Cortex of kidney (tissue), 1 donor: ENCODE results near the gene EDAR.

Source experiments
- DNase-seq: peaks from one replicate; lab custom pipeline; 2025; lab: John Stamatoyannopoulos, UW

The EDAR gene

GRCh38 chr2:108940156-108940555, 48.9 kb downstream of the EDAR start:
- DNase-seq: no peak

DNA sequence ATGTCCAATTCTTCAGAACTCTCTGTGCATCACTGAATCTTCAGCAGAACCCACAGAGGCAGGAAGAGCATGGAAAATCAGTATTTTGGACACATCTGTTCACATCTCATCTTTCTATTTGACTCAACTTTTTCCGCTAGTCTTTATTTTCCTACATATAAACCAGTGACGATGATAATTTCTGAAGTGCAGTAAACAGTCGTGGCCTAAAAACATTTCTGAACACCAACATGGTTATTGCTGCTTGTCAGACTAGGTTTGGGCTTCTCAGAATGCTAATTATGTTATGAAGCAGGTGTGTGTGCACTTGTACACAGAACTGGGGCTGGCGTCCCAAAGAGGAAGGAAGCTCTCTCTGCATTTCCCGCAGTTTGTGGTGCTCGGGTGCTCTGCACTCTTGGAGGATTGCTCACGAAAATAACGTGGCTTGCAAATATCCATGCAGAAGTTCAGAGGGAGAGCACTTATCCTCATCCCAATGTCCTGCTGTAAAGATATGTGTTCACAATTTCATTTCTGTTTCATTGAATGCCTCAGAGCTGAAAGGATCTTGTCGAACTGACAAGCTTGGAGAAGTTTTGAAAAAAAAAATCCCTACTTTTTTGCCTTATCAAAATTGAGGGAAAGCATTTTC, 50.8 kb downstream of the EDAR start:
- no peak for DNase-seq

GRCh38 chr2:108937367-108938017, 51.5 kb downstream of the EDAR start:
- no peak for DNase-seq

GRCh38 chr2:108936866-108937265, 52.2 kb downstream of the EDAR start:
- DNase-seq: no peak

DNA sequence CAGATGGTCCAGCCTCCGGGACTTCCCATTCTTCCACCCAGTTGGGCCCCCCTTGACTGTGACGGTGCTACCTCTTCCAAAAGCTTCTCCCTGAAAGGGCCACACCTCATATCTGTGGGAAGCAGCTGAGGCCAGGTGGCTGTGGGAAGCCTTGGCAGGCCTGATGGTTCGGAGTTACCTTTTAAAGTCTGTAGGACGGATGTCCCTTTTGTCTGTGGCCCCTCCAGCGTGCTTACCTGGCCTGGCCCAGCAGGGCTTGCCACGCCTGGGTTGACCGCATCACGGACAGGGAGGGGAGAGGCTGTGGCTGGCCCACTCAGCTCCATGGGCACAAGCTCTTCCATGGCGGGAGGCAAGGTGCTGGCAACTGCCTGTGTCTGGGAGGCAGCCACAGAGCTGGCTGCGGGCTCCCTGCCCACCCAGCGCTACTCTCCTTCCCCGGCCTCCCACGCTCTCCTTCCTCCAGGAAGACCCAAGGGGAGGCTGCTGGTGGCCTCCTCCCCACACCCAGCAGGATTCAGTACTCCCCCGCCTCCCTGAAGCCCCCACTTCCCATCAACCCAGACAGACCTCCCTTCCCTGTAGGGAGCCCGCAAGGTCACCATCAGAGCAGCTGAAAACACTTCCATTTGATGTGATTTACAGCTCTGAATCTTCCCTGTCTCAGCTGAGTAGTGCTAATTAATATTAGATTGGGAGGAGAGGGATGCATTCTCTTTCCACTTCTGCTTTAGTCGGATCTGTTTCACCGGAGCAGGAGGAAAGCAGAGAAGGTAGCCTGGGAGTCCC, 52.8 kb downstream of the EDAR start:
- DNase-seq: no peak

DNA sequence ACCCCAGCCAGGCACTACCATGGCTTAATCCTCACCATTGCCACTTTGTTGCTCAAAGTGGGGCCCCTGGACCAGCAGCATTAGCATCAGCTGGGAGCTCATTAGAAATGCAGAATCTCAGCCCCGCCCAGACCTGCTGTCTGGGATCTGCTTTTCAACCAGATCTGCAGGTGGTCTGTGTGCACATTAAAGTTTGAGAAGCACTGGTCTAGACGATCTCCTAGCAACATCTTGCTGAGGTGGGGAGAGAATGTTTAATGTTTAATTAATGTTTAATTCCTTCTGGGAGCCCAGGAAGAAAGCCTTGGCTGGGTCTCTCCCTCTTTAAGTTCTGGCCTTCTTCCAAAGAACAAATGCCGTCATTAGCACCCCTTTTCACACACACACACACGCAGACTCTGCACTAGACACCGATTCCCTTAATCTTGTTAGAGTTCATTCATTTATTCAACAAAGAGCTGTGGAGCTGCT, 53.7 kb downstream of the EDAR start:
- no peak for DNase-seq

DNA sequence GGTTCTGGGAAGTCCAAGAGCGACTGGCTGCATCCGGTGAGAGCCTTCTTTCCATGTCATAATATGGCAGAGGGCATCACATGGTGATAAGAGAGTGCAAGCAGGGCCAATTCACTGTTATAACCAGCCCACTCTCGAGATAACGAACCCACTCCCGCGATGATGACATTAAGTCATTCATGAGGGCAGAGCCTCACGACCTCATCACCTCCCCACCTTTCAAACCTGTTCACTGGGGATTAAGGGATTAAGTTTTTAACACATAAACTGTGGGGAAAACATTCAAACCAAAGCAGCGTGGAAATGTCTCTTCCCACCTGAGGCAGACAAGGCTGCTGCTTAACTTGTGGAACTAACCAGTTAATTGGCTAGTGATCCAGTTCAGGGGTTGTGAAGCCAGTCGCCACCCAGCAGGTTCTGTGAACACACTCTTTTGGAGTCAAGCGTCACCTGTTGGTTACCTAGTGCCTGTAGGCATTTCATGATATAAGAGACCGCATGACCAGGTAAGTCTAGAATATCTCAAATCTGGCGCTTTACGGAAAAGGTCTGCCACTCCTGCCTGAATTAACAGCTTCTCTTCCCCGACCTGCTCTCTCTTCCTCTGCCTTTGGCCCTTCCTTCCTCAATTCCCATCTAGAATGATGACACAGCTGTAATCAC, 54.3 kb downstream of the EDAR start:
- no peak for DNase-seq

- DNase-seq: no peak
These were observed 54.9 kb downstream of the EDAR start for GRCh38 chr2:108934151-108934550.

DNA sequence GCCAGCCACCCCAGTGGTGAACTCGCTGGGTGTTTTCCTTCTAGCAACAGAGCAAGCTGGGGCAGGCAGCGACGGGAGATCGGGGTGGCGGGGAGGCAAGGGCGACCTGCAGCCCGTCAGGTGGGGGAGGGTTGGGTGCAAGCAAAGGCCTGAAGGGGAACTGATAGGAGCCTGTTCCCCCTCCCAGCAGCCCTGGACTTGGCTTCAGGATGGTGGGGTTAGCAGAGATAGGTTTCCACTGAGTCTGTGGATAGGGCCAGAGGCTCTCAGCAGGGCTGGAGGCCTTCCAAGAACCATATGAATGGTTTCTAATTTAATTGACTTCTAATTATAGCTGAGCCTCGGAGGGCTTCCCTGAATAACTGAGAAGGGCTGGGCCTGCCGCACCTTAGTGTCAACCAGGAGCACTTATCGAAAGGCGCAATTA, 55.3 kb downstream of the EDAR start:
- no peak for DNase-seq

DNA sequence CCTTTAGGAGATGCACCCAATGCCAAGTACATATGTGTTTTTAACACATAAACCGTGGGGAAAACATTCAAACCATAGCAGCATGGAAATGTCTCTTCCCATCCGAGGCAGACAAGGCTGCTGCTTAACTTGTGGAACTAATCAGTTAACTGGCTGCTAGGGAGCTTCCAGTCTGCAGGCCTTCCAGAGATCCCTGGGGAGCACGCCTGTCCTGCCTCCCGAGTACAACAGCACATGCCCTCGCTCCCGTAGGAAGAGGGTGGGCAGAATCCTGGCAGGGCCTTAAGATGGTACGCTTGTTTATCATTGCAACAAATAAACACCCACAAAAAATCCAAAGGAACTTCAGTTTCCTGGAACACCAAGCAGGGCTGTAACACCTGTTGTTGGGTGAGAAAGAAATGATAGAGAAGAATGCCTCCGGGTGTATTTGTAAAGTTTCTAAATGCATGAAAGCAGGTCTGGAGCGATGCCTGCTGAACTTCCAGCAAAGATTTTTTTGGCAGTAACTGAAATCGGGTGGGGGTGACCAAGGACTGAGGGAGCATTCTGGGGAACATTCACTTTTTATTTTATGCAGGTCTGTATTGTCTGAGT, 56.2 kb downstream of the EDAR start:
- DNase-seq: no peak

- DNase-seq: no peak
These were observed 57.6 kb downstream of the EDAR start for GRCh38 chr2:108931372-108931771.

DNA sequence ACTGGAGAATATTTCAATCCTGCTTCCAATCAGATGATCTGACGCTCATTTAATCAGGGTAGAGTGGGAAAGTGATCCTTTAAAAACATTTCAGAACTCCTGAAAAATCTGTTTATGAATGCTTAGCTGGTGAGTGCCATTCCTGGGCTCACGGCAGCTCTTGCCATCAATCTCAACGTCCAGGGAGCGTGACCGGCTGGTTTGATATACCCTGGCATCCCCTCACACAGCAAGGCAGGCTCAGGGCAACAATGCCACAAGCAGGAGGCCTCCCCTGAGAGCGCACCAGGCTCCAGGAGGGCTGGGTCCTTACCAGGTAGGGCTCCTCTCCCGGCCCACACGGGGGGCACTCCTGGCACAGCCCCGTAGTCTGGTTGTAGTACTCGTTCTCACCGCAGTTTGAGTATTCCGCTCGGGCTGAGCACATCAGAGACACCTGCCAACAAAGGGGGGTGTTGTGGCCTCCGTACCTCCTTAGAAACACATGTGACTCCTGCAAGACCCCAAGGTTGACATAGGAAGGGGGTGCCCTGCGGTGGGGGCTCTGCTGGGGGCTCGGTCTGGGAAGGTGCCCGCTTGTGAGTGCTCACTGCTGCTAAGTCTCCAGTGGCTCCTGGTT, 59.1 kb downstream of the EDAR start:
- no peak for DNase-seq

- DNase-seq: no peak
These were observed 60.2 kb downstream of the EDAR start for GRCh38 chr2:108928660-108929377.

- no peak for DNase-seq
These were observed 60.9 kb downstream of the EDAR start for GRCh38 chr2:108927936-108928659.

GRCh38 chr2:108927405-108927804, 61.6 kb downstream of the EDAR start:
- DNase-seq: no peak

DNA sequence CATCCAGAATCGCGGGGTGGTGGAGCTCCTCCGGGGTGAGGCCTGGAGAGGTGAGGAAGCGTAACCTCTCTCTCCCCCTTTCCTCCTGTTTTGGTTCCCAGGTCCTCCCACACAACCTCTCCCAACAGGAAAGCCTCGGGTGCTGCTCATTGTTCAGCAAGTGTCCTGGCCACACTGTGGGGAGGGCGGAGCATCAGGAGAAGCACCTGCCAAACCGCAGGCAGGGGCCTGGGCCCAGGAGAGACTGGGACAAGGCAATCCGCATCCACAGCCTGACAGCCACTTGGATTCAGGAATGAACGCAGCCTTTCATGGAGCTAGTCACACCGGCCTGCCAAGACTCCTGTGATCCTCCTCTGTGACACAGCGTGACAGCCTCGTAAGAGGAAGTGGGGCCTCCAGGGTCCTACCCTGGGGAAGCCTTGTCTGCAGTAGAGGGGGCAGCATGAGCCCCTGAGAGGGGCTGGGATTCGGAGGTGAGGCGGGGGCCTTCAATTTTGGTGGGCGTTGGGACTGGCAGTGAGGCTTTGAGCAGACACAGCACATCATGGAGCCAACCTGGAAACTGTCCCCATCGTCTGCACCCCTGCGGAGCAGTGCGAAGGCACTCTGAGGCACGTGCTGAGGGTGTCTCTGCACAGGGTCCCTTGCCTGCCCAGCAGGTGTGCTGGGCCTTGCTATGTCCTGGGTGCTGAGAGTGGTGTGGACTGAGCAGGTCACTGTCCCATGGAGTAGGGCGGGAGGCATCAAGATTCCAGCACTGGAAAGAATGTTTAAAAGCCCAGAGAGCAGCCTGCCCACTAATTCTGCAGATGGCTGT, 62.2 kb downstream of the EDAR start:
- no peak for DNase-seq

- no peak for DNase-seq
These were observed 63.3 kb downstream of the EDAR start for GRCh38 chr2:108925735-108926134.

- DNase-seq: no peak
These were observed 63.7 kb downstream of the EDAR start for GRCh38 chr2:108925286-108925685.

DNA sequence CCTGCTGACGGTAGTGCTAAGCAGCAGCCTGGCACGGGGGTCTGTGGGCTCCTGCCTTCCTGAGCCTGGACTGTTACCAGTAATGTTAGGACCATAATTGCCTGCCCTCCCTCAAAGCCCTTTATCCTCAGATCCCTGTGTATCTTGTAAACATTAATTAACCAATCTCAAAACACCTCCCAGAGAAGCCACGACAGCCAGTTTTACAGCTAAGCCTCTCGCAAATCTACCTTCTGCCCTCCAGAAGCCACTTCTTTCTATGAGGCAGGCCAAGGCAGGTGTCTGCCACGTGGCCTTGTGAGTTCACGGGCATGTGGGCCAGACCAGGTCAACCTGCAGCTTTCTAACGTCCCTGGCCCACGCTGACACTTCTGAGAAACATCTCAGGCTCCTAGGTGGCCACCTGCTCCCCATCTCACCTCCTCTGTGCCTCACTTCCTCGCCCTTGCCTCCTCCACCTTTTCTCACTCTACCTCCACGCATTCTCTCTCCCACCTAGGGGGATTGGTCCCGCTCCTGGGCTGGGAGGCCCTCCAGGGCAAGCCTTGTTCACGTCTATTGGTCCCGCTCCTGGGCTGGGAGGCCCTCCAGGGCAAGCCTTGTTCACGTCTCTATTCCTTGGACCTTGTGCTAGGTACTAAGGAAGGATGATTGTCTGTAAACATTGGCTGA, 64.3 kb downstream of the EDAR start:
- no peak for DNase-seq
